NCI-H2107 treated with DMSO at 0.1 percent for 48 hours (cell line): ENCODE results near the gene SDR39U1.

Experiments used
- DNase-seq: peaks from one replicate; lab custom pipeline; 2025; ENCODE audit not compliant: unreplicated experiment; lab: John Stamatoyannopoulos, UW

SDR39U1 gene

DNA sequence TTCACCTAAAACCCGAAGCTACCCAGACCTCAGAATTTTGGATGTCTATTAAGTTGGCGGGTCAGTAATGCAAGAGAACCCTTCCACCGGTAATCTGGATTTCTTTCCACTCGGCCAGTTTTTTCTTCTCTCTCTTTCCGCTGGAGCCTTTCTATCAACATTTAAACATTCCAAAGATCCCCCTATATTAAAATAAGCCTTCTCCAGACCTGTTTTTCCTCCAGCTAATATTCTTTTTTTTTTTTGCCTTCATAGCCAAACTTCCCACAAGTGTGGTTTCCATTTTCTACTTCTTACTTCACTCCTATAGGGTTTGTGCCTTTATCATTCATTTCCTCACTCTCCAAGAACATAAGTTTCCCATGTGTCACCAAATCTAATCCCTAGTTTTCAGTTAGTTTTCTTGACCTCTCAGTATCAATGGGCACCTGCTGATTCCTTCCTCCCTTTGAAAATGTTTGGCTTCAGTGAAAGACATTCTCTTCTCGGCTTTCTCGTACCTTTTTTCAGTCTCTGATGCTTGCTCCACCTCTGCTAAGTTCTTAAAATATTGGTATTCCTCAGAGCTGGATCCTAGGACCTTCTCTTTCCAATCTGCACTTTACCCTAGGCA is 583 bp upstream of the SDR39U1 start:
- no peak for DNase-seq

- DNase-seq = peak; percentile 73
These were observed 704 bp downstream of the SDR39U1 start for GRCh38 chr14:24441904-24442239.

DNA sequence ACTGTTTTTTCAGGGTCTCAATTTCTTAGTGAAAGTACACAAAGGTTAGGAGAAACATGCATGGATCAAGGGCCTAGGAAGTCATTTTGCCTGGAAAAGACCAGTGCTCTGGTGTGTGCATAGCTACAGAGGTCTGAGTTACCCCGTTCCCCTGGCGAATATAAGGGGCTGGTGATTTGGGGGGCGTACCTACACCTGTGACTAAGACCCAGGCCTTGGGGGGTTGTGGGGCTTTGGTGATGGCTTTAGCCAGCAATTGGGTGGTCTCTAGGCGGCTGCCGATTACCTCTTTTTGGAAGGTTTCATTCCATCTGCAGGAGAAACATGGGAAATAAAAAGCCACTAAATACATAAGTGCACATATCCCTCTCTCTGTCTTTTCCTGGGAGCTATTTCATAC is 1.1 kb downstream of the SDR39U1 start:
- DNase-seq = no peak

GRCh38 chr14:24440606-24441399 is 1.8 kb downstream of the SDR39U1 start:
- no peak for DNase-seq

DNA sequence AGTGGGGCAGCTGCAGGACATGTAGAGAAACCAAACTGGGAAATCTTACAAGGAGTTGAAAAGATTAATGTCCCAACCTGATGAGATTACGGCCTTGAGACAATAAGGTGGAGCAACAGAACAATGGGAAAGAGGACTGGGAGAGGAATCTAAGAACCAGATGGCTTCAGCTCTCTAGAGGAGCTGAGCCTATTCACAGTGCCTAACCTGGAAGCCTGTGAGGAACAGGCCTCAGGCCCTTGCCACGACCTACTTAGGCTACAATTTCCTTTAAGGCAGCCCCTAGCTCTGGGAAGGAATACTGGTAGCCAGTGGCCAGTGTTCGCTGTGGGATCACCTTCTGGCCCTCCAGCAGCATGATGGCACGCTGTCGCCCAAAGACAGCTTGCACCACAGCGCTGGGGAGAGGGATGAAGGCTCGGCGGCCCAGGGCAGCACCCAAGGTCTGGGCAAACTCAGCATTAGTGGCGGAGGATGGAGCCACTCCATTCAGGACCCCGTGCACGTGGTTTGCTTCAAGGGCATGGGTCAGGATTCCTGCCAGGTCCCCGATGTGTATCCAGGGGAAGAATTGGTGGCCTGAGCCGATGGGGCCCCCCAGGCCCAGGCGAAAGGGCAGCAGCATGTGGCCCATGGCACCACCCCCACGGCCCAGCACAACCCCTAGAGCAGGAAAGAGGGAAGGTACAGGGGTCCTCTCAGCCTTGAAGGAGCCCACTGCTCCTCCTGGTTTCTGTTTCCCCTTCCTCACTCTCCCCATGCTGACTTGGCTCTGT is 2.6 kb downstream of the SDR39U1 start:
- DNase-seq = no peak

GRCh38 chr14:24439257-24439656 is 3.3 kb downstream of the SDR39U1 start:
- no peak for DNase-seq

- DNase-seq = no peak
These were observed 4.1 kb downstream of the SDR39U1 start for GRCh38 chr14:24438223-24439097.

DNA sequence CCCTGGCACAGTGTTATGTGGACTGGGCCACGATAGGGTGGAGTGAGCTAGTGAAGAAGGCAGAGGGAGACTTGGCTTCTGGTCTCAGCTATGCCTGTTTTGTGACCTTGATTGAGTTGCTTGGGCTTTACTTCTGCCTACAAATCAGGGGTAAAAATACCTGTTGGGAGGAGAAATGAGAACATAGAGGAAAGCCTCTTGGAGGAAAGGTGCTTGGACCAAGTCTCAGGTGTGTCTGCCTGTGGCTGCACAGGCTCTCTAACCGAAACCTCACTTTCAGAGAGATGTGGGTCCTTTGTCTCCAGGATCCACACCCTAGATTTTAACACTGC is 4.9 kb downstream of the SDR39U1 start:
- no peak for DNase-seq

DNA sequence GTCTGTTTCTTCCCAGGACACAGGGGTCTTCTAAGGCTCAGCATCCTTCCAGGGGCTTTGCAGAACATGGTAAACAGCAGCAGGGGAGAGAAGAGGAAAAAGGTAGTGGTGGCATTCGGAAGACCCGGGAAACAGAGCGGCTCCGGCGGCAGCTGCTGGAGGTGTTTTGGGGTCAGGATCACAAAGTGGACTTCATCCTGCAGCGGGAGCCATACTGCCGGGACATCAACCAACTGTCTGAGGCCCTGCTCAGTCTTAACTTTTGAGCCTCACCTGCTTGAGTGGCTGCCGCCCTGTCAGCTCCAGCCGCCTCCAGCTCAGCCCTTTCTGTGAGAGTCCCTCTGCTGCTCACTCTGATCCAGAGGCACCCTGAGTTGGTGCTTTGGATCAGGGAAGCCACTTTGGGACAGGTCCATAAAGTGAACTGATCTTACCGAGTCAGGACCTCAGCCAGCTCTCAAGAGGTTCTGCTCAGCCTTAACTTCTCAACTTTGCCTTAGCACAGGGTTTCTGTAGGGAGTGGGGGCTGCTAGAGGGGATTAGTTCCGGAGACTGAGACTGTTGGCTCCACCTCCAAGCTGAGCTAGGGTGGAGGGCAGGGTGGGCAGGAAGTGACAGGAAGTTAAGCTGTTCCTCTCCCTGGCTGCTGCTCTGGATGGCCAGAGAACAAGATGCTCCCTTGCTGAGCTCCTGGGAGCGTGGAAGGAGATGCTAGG is 5.4 kb downstream of the SDR39U1 start:
- DNase-seq = no peak

GRCh38 chr14:24436355-24437019 is 6.1 kb downstream of the SDR39U1 start:
- peak; percentile 78 for DNase-seq

DNA sequence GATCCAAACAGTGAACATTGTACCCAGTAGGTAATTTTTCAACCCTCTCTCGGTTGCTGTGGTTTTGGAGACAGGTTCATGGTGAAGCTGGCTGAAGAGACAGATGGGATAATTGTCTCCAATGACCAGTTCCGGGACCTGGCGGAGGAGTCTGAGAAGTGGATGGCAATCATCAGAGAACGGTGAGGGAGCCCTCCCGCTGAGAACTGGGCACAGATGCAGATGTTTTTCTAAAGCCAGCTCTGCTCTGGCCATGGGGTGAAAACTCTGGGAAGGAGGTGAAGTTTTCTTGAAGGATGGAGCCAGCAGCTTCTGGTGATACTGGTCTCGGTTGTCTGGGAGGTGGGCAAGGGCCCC is 6.6 kb downstream of the SDR39U1 start:
- DNase-seq = no peak

- no peak for DNase-seq
These were observed 7.3 kb downstream of the SDR39U1 start for GRCh38 chr14:24435192-24435810.

DNA sequence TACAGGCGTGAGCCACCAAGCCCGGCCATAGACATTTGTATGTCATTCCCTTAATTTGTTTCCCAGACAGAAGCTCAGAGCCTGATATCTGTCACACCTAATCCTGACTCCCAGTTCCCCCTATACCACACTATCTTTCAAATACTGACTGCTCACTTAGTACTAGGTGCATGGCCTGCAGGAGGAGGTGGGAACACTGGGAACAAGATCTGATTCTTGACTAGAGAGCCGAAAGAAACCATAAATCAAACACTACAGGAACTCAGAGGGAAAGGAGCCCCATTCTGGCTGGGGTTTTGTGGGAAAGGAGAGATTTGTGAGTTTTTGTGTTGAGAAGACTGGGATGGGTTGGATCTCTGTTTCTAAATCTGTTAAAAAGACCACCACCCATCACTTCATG is 7.9 kb downstream of the SDR39U1 start:
- no peak for DNase-seq

DNA sequence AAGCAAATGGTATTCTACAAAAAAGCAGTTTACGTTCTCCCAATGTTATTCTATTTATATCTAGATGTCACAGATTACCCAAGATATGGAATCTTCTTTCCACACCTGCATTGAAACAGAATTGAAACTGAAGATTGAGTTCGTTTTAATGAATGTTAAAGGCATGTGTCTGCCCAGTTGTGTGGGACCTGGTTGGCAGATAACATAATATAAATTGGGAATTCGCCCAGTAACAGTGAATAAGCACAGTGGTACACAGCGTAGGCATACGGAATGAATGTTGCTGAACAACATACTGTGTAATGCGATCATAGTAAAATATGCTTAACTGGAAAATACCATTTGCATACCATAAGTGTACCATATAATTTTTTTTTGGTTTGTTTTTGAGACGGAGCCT is 8.5 kb downstream of the SDR39U1 start:
- no peak for DNase-seq

DNA sequence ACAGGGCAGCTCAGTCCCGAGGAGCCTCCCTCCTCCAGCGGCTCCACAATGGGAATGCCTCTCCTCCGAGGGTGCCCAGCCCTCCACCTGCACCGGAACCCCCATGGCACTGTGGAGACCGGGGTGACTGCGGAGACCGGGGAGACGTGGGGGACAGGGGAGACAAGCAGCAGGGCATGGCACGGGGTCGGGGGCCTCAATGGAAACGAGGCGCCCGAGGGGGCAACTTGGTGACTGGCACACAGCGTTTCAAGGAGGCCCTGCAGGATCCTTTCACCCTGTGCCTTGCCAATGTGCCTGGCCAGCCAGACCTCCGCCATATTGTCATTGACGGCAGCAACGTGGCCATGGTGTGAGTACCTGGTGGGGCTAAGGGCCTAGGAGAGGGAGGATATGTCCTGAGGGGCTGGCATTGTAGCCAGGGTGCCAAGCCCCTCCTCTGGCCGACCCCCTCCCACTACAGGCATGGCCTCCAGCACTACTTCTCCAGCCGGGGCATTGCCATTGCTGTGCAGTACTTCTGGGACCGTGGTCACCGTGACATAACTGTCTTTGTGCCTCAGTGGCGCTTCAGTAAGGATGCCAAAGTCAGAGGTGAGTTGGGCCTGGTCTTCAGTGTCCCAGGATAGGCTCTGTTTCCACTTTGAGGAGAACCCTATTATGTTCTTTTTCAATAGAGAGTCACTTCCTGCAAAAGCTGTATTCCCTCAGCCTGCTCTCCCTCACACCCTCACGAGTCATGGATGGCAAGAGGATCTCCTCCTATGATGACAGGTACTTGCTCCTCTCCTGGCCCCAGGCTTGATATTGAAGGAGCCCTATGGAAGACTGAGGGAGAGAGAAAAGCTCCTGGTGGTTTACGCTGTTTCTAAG is 10.1 kb downstream of the SDR39U1 start:
- DNase-seq = no peak

DNA sequence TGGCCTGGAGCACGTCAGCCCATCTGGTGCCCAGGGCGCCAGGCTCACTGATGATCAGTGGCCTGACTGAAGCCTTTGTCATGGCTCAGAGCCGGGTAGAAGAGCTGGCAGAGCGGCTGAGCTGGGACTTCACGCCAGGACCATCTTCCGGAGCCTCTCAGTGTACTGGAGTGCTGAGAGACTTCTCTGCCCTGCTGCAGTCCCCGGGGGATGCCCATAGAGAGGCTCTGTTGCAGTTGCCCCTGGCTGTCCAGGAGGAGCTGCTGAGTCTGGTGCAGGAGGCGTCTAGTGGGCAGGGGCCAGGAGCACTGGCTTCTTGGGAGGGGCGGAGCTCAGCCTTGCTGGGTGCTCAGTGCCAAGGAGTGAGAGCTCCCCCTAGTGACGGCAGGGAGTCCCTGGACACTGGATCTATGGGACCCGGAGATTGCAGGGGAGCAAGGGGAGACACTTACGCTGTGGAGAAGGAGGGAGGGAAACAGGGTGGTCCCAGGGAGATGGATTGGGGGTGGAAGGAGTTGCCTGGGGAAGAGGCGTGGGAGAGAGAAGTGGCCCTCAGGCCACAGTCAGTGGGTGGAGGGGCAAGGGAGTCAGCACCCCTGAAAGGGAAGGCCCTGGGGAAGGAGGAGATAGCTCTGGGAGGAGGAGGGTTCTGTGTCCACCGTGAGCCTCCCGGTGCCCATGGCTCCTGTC is 10.9 kb downstream of the SDR39U1 start:
- peak; percentile 74 for DNase-seq

DNA sequence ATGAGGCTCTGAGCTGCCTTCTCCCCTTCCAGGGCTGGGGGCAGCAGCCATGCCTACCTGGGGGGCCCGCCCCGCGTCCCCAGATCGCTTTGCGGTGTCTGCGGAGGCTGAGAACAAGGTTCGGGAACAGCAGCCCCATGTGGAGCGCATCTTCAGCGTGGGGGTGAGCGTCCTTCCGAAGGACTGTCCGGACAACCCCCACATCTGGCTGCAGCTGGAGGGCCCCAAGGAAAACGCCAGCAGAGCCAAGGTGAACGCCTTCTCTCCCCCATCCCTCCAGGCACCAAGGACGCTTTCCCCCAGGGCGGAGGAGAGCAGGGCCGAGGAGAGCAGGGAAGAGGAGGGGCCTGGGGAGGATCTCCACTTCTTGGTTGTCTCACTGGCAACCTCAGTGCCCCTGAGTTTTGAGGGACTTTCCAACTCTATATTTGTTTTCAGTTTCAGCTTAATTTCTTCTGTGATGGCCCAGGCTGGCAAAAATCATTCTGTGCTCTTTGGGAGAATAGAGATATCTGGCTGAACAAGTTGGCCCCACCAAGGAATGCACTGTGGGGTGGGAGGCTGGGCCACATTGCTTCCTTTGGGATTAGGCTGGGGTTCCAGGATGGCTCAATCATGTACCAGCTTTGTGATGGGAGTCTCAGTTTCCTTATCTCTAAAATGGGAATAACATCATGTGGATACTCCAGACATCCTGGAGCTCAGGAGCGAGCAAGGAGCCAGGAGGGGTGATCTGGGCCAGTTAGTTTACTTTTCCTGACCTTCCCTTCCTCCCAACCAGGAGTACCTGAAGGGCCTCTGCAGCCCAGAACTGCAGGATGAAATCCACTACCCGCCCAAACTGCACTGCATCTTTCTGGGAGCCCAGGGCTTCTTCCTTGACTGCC is 11.7 kb downstream of the SDR39U1 start:
- no peak for DNase-seq
